HUES48 (cell line): ENCODE results near the gene NPFFR1.

Source experiments
- H3K27ac ChIP-seq: one replicate; pipeline ENCODE4 v1.7.0; 2013; ENCODE audit warnings: low read depth, low read length, inconsistent platforms
- H3K27me3 ChIP-seq: 2 replicates; pipeline ENCODE4 v1.6.1; 2013; ENCODE audit warnings: mild to moderate bottlenecking, low read length; ENCODE audit not compliant: control insufficient read depth, insufficient read depth
- H3K36me3 ChIP-seq: 2 replicates; pipeline ENCODE4 v1.6.1; 2013; ENCODE audit warnings: low read length; ENCODE audit not compliant: control insufficient read depth, insufficient read depth
- H3K4me1 ChIP-seq: 2 replicates; pipeline ENCODE4 v1.6.1; 2013; ENCODE audit warnings: mild to moderate bottlenecking, low read length; ENCODE audit not compliant: control insufficient read depth, insufficient read depth
- H3K4me3 ChIP-seq: 2 replicates; pipeline ENCODE4 v1.5.1; 2013; ENCODE audit warnings: mild to moderate bottlenecking, low read depth, low read length
- H3K9ac ChIP-seq: 2 replicates; pipeline ENCODE4 v1.6.1; 2013; ENCODE audit warnings: mild to moderate bottlenecking, low read depth, low read length, moderate library complexity
- H3K9me3 ChIP-seq: 2 replicates; pipeline ENCODE4 v1.6.1; 2013; ENCODE audit warnings: low read length; ENCODE audit not compliant: control insufficient read depth, insufficient read depth

The NPFFR1 gene

GRCh38 chr10:70298393-70298792 is 14.6 kb upstream of the NPFFR1 start:
- H3K27ac ChIP-seq: no peak overlapping the region
- H3K4me3 ChIP-seq: no peak overlapping the region
- no peaks in the 10 kb centered on the region for H3K36me3 ChIP-seq
- no peaks in the 10 kb centered on the region for H3K9me3 ChIP-seq
- no peaks in the 10 kb centered on the region for H3K27me3 ChIP-seq
- H3K4me1 ChIP-seq: peaks cover 4% of the 10 kb centered on the region; the same call in 1 of the 2 replicates
- H3K9ac ChIP-seq: no peak overlapping the region

GRCh38 chr10:70297224-70297623 is 13.4 kb upstream of the NPFFR1 start:
- no peak overlapping the region for H3K27ac ChIP-seq
- H3K4me1 ChIP-seq: peaks cover 4% of the 10 kb centered on the region; the same call in 1 of the 2 replicates
- no peaks in the 10 kb centered on the region for H3K36me3 ChIP-seq
- H3K9me3 ChIP-seq: no peaks in the 10 kb centered on the region
- no peaks in the 10 kb centered on the region for H3K27me3 ChIP-seq
- H3K9ac ChIP-seq: no peak overlapping the region
- H3K4me3 ChIP-seq: no peak overlapping the region

- no peaks in the 10 kb centered on the region for H3K27me3 ChIP-seq
- no peaks in the 10 kb centered on the region for H3K36me3 ChIP-seq
- H3K4me1 ChIP-seq: peaks cover 4% of the 10 kb centered on the region; the same call in 1 of the 2 replicates
- no peaks in the 10 kb centered on the region for H3K9me3 ChIP-seq
- no peak overlapping the region for H3K27ac ChIP-seq
- H3K4me3 ChIP-seq: no peak overlapping the region
- no peak overlapping the region for H3K9ac ChIP-seq
Measured at GRCh38 chr10:70296406-70296899, 12.6 kb upstream of the NPFFR1 start.

GRCh38 chr10:70295926-70296325 is 12.1 kb upstream of the NPFFR1 start:
- peaks cover 4% of the 10 kb centered on the region; the same call in 1 of the 2 replicates for H3K4me1 ChIP-seq
- no peak overlapping the region for H3K27ac ChIP-seq
- H3K36me3 ChIP-seq: no peaks in the 10 kb centered on the region
- H3K9me3 ChIP-seq: no peaks in the 10 kb centered on the region
- H3K27me3 ChIP-seq: no peaks in the 10 kb centered on the region
- H3K9ac ChIP-seq: no peak overlapping the region
- no peak overlapping the region for H3K4me3 ChIP-seq

GRCh38 chr10:70295321-70295720 is 11.5 kb upstream of the NPFFR1 start:
- no peaks in the 10 kb centered on the region for H3K36me3 ChIP-seq
- no peaks in the 10 kb centered on the region for H3K9me3 ChIP-seq
- H3K4me3 ChIP-seq: no peak overlapping the region
- H3K9ac ChIP-seq: no peak overlapping the region
- no peaks in the 10 kb centered on the region for H3K27me3 ChIP-seq
- H3K4me1 ChIP-seq: peaks cover 4% of the 10 kb centered on the region; the same call in 1 of the 2 replicates
- H3K27ac ChIP-seq: no peak overlapping the region

GRCh38 chr10:70293169-70293843 is 9.5 kb upstream of the NPFFR1 start:
- no peak overlapping the region for H3K4me3 ChIP-seq
- peaks cover 4% of the 10 kb centered on the region; the same call in 1 of the 2 replicates for H3K4me1 ChIP-seq
- no peak overlapping the region for H3K27ac ChIP-seq
- no peaks in the 10 kb centered on the region for H3K36me3 ChIP-seq
- no peaks in the 10 kb centered on the region for H3K9me3 ChIP-seq
- H3K27me3 ChIP-seq: no peaks in the 10 kb centered on the region
- H3K9ac ChIP-seq: no peak overlapping the region

- H3K4me3 ChIP-seq: no peak overlapping the region
- H3K27ac ChIP-seq: no peak overlapping the region
- H3K4me1 ChIP-seq: peaks cover 4% of the 10 kb centered on the region; the same call in 1 of the 2 replicates
- H3K9ac ChIP-seq: no peak overlapping the region
- H3K27me3 ChIP-seq: no peaks in the 10 kb centered on the region
- no peaks in the 10 kb centered on the region for H3K9me3 ChIP-seq
- no peaks in the 10 kb centered on the region for H3K36me3 ChIP-seq
Measured at GRCh38 chr10:70292004-70292403, 8.2 kb upstream of the NPFFR1 start.

- Histone ChIP-seq H3K9me3 (no peaks in the 10 kb centered on the region), H3K9ac (no peak overlapping the region), H3K36me3 (no peaks in the 10 kb centered on the region), H3K27me3 (peaks cover 10% of the 10 kb centered on the region), H3K4me3 (no peak overlapping the region), H3K27ac (no peak overlapping the region), H3K4me1 (no peaks in the 10 kb centered on the region)
Measured at GRCh38 chr10:70289739-70290138, 5.9 kb upstream of the NPFFR1 start.

- no peaks in the 10 kb centered on the region for H3K36me3 ChIP-seq
- no peaks in the 10 kb centered on the region for H3K9me3 ChIP-seq
- H3K9ac ChIP-seq: no peak overlapping the region
- no peaks in the 10 kb centered on the region for H3K4me1 ChIP-seq
- no peak overlapping the region for H3K4me3 ChIP-seq
- H3K27ac ChIP-seq: no peak overlapping the region
- H3K27me3 ChIP-seq: peaks cover 41% of the 10 kb centered on the region
Measured at GRCh38 chr10:70286616-70287015, 2.8 kb upstream of the NPFFR1 start.

- H3K9ac ChIP-seq: no peak overlapping the region
- H3K4me3 ChIP-seq: no peak overlapping the region
- H3K9me3 ChIP-seq: no peaks in the 10 kb centered on the region
- no peak overlapping the region for H3K27ac ChIP-seq
- no peaks in the 10 kb centered on the region for H3K36me3 ChIP-seq
- no peaks in the 10 kb centered on the region for H3K4me1 ChIP-seq
- peaks cover 50% of the 10 kb centered on the region for H3K27me3 ChIP-seq
Measured at GRCh38 chr10:70285476-70285831, 1.6 kb upstream of the NPFFR1 start.

- Histone ChIP-seq H3K9me3 (no peaks in the 10 kb centered on the region), H3K4me3 (no peak overlapping the region), H3K4me1 (no peaks in the 10 kb centered on the region), H3K9ac (no peak overlapping the region), H3K27ac (no peak overlapping the region), H3K27me3 (peaks cover 50% of the 10 kb centered on the region), H3K36me3 (no peaks in the 10 kb centered on the region)
Measured at GRCh38 chr10:70284542-70285475, 1.0 kb upstream of the NPFFR1 start.
